H1 (cell line): Measurements from ENCODE around the gene FRMD4A. TPM values are rescaled to one million over a fixed set of nuclear protein-coding genes. Genes with fewer than 3 reads are reported as not detected.

Experiments used
- CTCF ChIA-PET: fragments of 300-600 bp; sonication (Branson Sonifier 250); formaldehyde crosslinking; loops from one replicate; lab custom pipeline; 2021; ENCODE audit not compliant: partially characterized antibody; lab: Charles Lee
- POLR2A ChIA-PET: fragments of 300-600 bp; sonication (Branson Sonifier 250); formaldehyde crosslinking; loops from one replicate; lab custom pipeline; 2021; ENCODE audit warnings: inconsistent platforms; ENCODE audit not compliant: partially characterized antibody; lab: Charles Lee
- DNase-seq, 2 experiments: peaks; one replicate each; pipeline versions ENCODE4 v3.0.0 to v3.0.0-alpha.2; 2010 to 2022; ENCODE audit warnings: low spot score in 2 of 2, low read depth in 1 of 2, mixed read lengths in 1 of 2
- FAIRE-seq: peaks from 2 replicates; lab custom pipeline; 2011; peaks lifted over from hg19 to GRCh38; lab: Jason Lieb, UNC
- H2AFZ ChIP-seq: 2 replicates; pipeline ENCODE4 v1.8.1; 2012; ENCODE audit warnings: low read length, inconsistent platforms
- H2AK5ac ChIP-seq: 2 replicates; pipeline ENCODE4 v1.6.1; 2013; ENCODE audit warnings: low read depth, low read length
- H2BK120ac ChIP-seq: replicated peaks from 2 replicates; pipeline ENCODE3; 2013; ENCODE audit warnings: low read depth, low read length, inconsistent platforms
- H2BK12ac ChIP-seq: 2 replicates; pipeline ENCODE4 v1.6.1; 2013; ENCODE audit warnings: low read depth, low read length
- H2BK15ac ChIP-seq: 2 replicates; pipeline ENCODE4 v1.6.1; 2013; ENCODE audit warnings: low read length
- H2BK20ac ChIP-seq: 2 replicates; pipeline ENCODE4 v1.6.1; 2013; ENCODE audit warnings: low read length
- H2BK5ac ChIP-seq: 2 replicates; pipeline ENCODE4 v1.6.1; 2013; ENCODE audit warnings: low read depth, low read length
- H3K14ac ChIP-seq: 2 replicates; pipeline ENCODE4 v1.6.1; 2013; ENCODE audit warnings: inconsistent platforms; ENCODE audit not compliant: insufficient read length
- H3K18ac ChIP-seq: 2 replicates; pipeline ENCODE4 v1.6.1; 2013; ENCODE audit warnings: low read length; ENCODE audit errors: extremely low read depth
- H3K23ac ChIP-seq: 2 replicates; pipeline ENCODE4 v1.6.1; 2013; ENCODE audit warnings: inconsistent platforms; ENCODE audit not compliant: insufficient read length
- H3K23me2 ChIP-seq: 2 replicates; pipeline ENCODE4 v1.6.1; 2013; ENCODE audit warnings: low read depth, low read length
- H3K27ac ChIP-seq: 2 replicates; pipeline ENCODE4 v1.6.1; 2011; ENCODE audit warnings: low read depth, low read length, inconsistent platforms
- H3K27me3 ChIP-seq, 4 experiments: replicated peaks in 1 of 4; 1 replicate in 1 of 4; 2 replicates in 3 of 4; pipeline versions ENCODE4 v1.6.1 to v1.8.1; 2011 to 2013; ENCODE audit warnings: low read length in 3 of 4, mild to moderate bottlenecking in 3 of 4, inconsistent platforms in 2 of 4, mixed read lengths in 2 of 4, moderate library complexity in 1 of 4; ENCODE audit not compliant: control insufficient read depth in 3 of 4, insufficient read depth in 3 of 4; ENCODE audit errors: extremely low read depth in 1 of 4
- H3K36me3 ChIP-seq, 4 experiments: 2 replicates each; pipeline versions ENCODE4 v1.6.1 to v1.8.1; 2011 to 2013; ENCODE audit warnings: mild to moderate bottlenecking in 4 of 4, low read length in 3 of 4, moderate library complexity in 2 of 4, control low read depth in 1 of 4, inconsistent platforms in 1 of 4; ENCODE audit not compliant: insufficient read depth in 4 of 4, control insufficient read depth in 2 of 4
- H3K4ac ChIP-seq: replicated peaks from 2 replicates; pipeline ENCODE3; 2013; ENCODE audit warnings: low read length, low read depth, mixed read lengths, inconsistent platforms; ENCODE audit not compliant: insufficient read length
- H3K4me1 ChIP-seq, 4 experiments: replicated peaks in 1 of 4; 1 replicate in 1 of 4; 2 replicates in 3 of 4; pipeline versions ENCODE4 v1.6.1 to v1.8.1; 2011 to 2013; ENCODE audit warnings: low read length in 3 of 4, inconsistent platforms in 2 of 4, mixed read lengths in 1 of 4; ENCODE audit not compliant: insufficient read depth in 4 of 4, control insufficient read depth in 3 of 4
- H3K4me2 ChIP-seq, 2 experiments: 2 replicates each; pipeline versions ENCODE4 v1.6.1 to v1.8.1; 2011 to 2013; ENCODE audit warnings: low read depth in 2 of 2, low read length in 2 of 2, control low read depth in 1 of 2, inconsistent platforms in 1 of 2, mild to moderate bottlenecking in 1 of 2; ENCODE audit not compliant: insufficient read depth in 1 of 2
- H3K4me3 ChIP-seq, 4 experiments: fragments of 200-600, 300-600 bp in 1 of 4; sonication (generic), shearing (Covaris generic), sonication (Bioruptor Twin) in 1 of 4; 2 replicates each; pipeline versions ENCODE4 v1.5.1 to v1.8.1; 2011 to 2016; ENCODE audit warnings: low read length in 4 of 4, low read depth in 3 of 4, control low read depth in 2 of 4, inconsistent platforms in 2 of 4, mild to moderate bottlenecking in 2 of 4, mixed read lengths in 1 of 4, moderate library complexity in 1 of 4; ENCODE audit not compliant: insufficient read depth in 2 of 4; ENCODE audit errors: extremely low read depth in 1 of 4
- H3K56ac ChIP-seq: replicated peaks from 2 replicates; pipeline ENCODE3; 2013; ENCODE audit warnings: low read depth, mild to moderate bottlenecking, mixed read lengths, low read length, inconsistent platforms; ENCODE audit not compliant: insufficient read length
- H3K79me1 ChIP-seq: 2 replicates; pipeline ENCODE4 v1.6.1; 2013; ENCODE audit warnings: low read depth, low read length, control low read depth
- H3K79me2 ChIP-seq, 2 experiments: 2 replicates each; pipeline versions ENCODE4 v1.6.1 to v1.8.1; 2012 to 2013; ENCODE audit warnings: low read length in 2 of 2, mild to moderate bottlenecking in 2 of 2, inconsistent platforms in 1 of 2; ENCODE audit not compliant: insufficient read depth in 2 of 2, control insufficient read depth in 1 of 2
- H3K9ac ChIP-seq, 4 experiments: replicated peaks in 1 of 4; 1 replicate in 1 of 4; 2 replicates in 3 of 4; pipeline versions ENCODE4 v1.6.1 to v1.8.1; 2011 to 2013; ENCODE audit warnings: low read depth in 3 of 4, low read length in 3 of 4, control low read depth in 2 of 4, mild to moderate bottlenecking in 2 of 4, moderate library complexity in 2 of 4, inconsistent platforms in 1 of 4; ENCODE audit errors: extremely low read depth in 1 of 4
- H3K9me3 ChIP-seq, 2 experiments: 2 replicates each; pipeline versions ENCODE4 v1.6.1 to v1.8.1; 2012 to 2013; ENCODE audit warnings: mild to moderate bottlenecking in 2 of 2, moderate library complexity in 2 of 2, control low read depth in 1 of 2, inconsistent platforms in 1 of 2, low read depth in 1 of 2, low read length in 1 of 2, mixed read lengths in 1 of 2; ENCODE audit not compliant: insufficient read depth in 2 of 2
- H4K20me1 ChIP-seq, 2 experiments: replicated peaks in 1 of 2; 2 replicates each; pipeline versions ENCODE3 to v1.8.1; 2011 to 2013; ENCODE audit warnings: inconsistent platforms in 2 of 2, low read length in 2 of 2, mild to moderate bottlenecking in 1 of 2; ENCODE audit not compliant: insufficient read depth in 2 of 2, control insufficient read depth in 1 of 2
- H4K5ac ChIP-seq: 2 replicates; pipeline ENCODE4 v1.6.1; 2013; ENCODE audit warnings: low read length, low read depth, mixed read lengths, inconsistent platforms; ENCODE audit not compliant: insufficient read length
- H4K8ac ChIP-seq: 2 replicates; pipeline ENCODE4 v1.8.0; 2013; ENCODE audit warnings: mild to moderate bottlenecking, moderate library complexity, low read length, inconsistent platforms; ENCODE audit not compliant: insufficient read depth; ENCODE audit errors: extremely low read depth
- H4K91ac ChIP-seq: replicated peaks from 2 replicates; pipeline ENCODE3; 2013; ENCODE audit warnings: low read length, mixed read lengths, inconsistent platforms; ENCODE audit not compliant: insufficient read length
- ATF2 ChIP-seq: IDR thresholded peaks from 2 replicates; pipeline ENCODE4 v1.6.1; 2012; ENCODE audit warnings: low read length, inconsistent platforms
- BCL11A ChIP-seq, 2 experiments: IDR thresholded peaks; one replicate each; pipeline ENCODE4 v1.6.1; 2011; ENCODE audit warnings: low read depth in 2 of 2, low read length in 2 of 2, mild to moderate bottlenecking in 2 of 2
- BRCA1 ChIP-seq: IDR thresholded peaks from 2 replicates; pipeline ENCODE4 v1.6.1; 2012; ENCODE audit warnings: low read depth, low read length, improper control_type of control experiment
- CBX5 ChIP-seq: fragments of 300-800, 300-1000 bp; sonication (generic); IDR thresholded peaks from 2 replicates; pipeline ENCODE4 v1.7.1; 2016; ENCODE audit warnings: antibody characterized with exemption, low read length, low read depth
- FOSL1 ChIP-seq: IDR thresholded peaks from 2 replicates; pipeline ENCODE4 v1.6.1; 2011; ENCODE audit warnings: mild to moderate bottlenecking, low read depth, low read length, moderate library complexity; ENCODE audit not compliant: insufficient read depth
- HDAC2 ChIP-seq, 2 experiments: fragments of 300-600 bp in 1 of 2; sonication (generic) in 1 of 2; IDR thresholded peaks; 2 replicates each; pipeline ENCODE4 v1.6.1; 2011 to 2012; ENCODE audit warnings: low read depth in 2 of 2, low read length in 2 of 2, mild to moderate bottlenecking in 2 of 2, moderate library complexity in 2 of 2, borderline replicate concordance in 1 of 2, inconsistent platforms in 1 of 2
- RFX5 ChIP-seq: IDR thresholded peaks from 2 replicates; pipeline ENCODE4 v1.6.1; 2011; ENCODE audit warnings: low read depth, low read length, improper control_type of control experiment, borderline replicate concordance
- SP4 ChIP-seq: IDR thresholded peaks from 2 replicates; pipeline ENCODE4 v1.6.1; 2012; ENCODE audit warnings: low read length, inconsistent platforms
- TAF1 ChIP-seq: IDR thresholded peaks from 2 replicates; pipeline ENCODE4 v1.6.1; 2011; ENCODE audit warnings: mild to moderate bottlenecking, low read depth, low read length
- TCF12 ChIP-seq: IDR thresholded peaks from 2 replicates; pipeline ENCODE4 v1.6.1; 2011; ENCODE audit warnings: low read depth, mild to moderate bottlenecking, low read length
- USF2 ChIP-seq: IDR thresholded peaks from 2 replicates; pipeline ENCODE4 v1.6.1; 2011; ENCODE audit warnings: low read length, improper control_type of control experiment
- WGBS, 2 experiments: shearing (Covaris generic) in 1 of 2; methylation state at CpG; one replicate each; pipeline versions ENCODE4 v1.1.6 to v1.1.7; 2013 to 2015; ENCODE audit warnings: low lambda C conversion rate in 2 of 2, mixed read lengths in 2 of 2, inconsistent platforms in 1 of 2, low coverage in 1 of 2, missing lambda C conversion rate in 1 of 2; ENCODE audit not compliant: insufficient replicate concordance in 2 of 2, insufficient coverage in 1 of 2, insufficient read length in 1 of 2; ENCODE audit errors: extremely low coverage in 1 of 2, missing lambda C conversion rate in 1 of 2; 5-methylcytosine and 5-hydroxymethylcytosine counted together
- polyA plus RNA-seq, 7 experiments: library from polyadenylated mRNA; depleted of rRNA in 3 of 7; stranded (reverse) in 5 of 7; unstranded in 2 of 7; fragments of >200 nt in 5 of 7; fragments of 200-250 nt in 2 of 7; gene quantifications; 1 replicate in 5 of 7; 2 replicates in 1 of 7; 4 replicates in 1 of 7; pipeline versions ENCODE4 v1.2.1 to v1.2.3, GENCODE V29; 2011 to 2013; ENCODE audit warnings: missing spikeins in 2 of 7, mixed read lengths in 2 of 7
- total RNA-seq: library from RNA; stranded (reverse); fragmentation: NEBNext Ultra II Directional; extraction: Animal tissue kit (Norgen Biotek cat#: 25700); gene quantifications from 2 replicates; pipeline ENCODE4 v1.2.1, GENCODE V29; 2021

Gene FRMD4A
- total and polyA plus RNA-seq, 2 of the 8 experiments (the other 6 are each of a cell fraction or from before 2014, with no cell fraction given): 38.6 to 39.6 TPM

- 94% methylated on average over 8 of the region's 9 CpGs; no CpG with 5 or more reads in 1 of the 2 experiments for WGBS, 2 experiments
- CTCF ChIA-PET: interaction anchor here (1.6 kb wide), 1 partner anchor 9 kb away, joined by 3 read pairs; no protein-coding TSS in a partner anchor
- no peak overlapping the region for H3K4ac ChIP-seq
- H3K27ac ChIP-seq: no peak overlapping the region
- no peak overlapping the region for H3K56ac ChIP-seq
- peaks cover 2% of the 10 kb centered on the region; the same call in 1 of the 2 replicates for H3K79me1 ChIP-seq
- no peak overlapping the region for H2BK120ac ChIP-seq
- peaks cover 0 to 29% of the 10 kb centered on the region in 2 experiments; a peak in 3 of 4 replicates for H3K79me2 ChIP-seq
- POLR2A ChIA-PET: interaction anchor here (1.0 to 1.3 kb wide), 2 partner anchors 12 to 20 kb away, joined by 3 read pairs; no protein-coding TSS in a partner anchor
- H4K8ac ChIP-seq: no peak overlapping the region
- H2AFZ ChIP-seq: no peak overlapping the region
- H2AK5ac ChIP-seq: no peak overlapping the region; the same call in 1 of the 2 replicates
- H3K23me2 ChIP-seq: no peaks in the 10 kb centered on the region
- no peak overlapping the region for H4K5ac ChIP-seq
- peaks cover 2 to 9% (median 5%) of the 10 kb centered on the region in 4 experiments; a peak in 6 of 7 replicates for H3K4me1 ChIP-seq
- no peaks in the 10 kb centered on the region for H4K20me1 ChIP-seq
- no peak overlapping the region for H3K9ac ChIP-seq
- H3K4me2 ChIP-seq: no peak overlapping the region
- FAIRE-seq: no peak
- no peak overlapping the region for H3K14ac ChIP-seq
- no peaks in the 10 kb centered on the region for H3K27me3 ChIP-seq
- H4K91ac ChIP-seq: peak overlapping the region; percentile 49
- H3K4me3 ChIP-seq: no peak overlapping the region
- H2BK5ac ChIP-seq: peak overlapping the region; percentile 87; the same call in 1 of the 2 replicates
- H3K18ac ChIP-seq: no peak overlapping the region
- H3K36me3 ChIP-seq: no peaks in the 10 kb centered on the region
- H3K23ac ChIP-seq: no peak overlapping the region
- H2BK15ac ChIP-seq: no peak overlapping the region
- no peaks in the 10 kb centered on the region for H3K9me3 ChIP-seq
- 0 out of 2 replicates have a peak overlapping the region, but pooled peaks have one; percentile 11 for H2BK12ac ChIP-seq
- H2BK20ac ChIP-seq: peak overlapping the region; percentile 73; the same call in 1 of the 2 replicates
- DNase-seq: no peak
- TF ChIP-seq TAF1 (no peak), SP4 (no peak), TCF12 (no peak), ATF2 (no peak), HDAC2 (IDR thresholded peaks at IDR 0.05; ENCODE audit: borderline replicate concordance in 1 of 2, low read depth in 2 of 2, low read length in 2 of 2) (no peak), FOSL1 (no peak), USF2 (no peak), BCL11A (IDR thresholded peaks at IDR 0.05; ENCODE audit: low read depth in 2 of 2, low read length in 2 of 2) (no peak), BRCA1 (no peak), RFX5 (no peak), CBX5 (no peak)
Observed at GRCh38 chr10:13871011-13871410, 459.7 kb downstream of the FRMD4A start.
